HEK293T (cell line): ENCODE data around the gene KCTD14.

Source experiments
- CTCF ChIA-PET: fragments of 350-600 bp; formaldehyde crosslinking; extraction: SDS; loops from one replicate; lab custom pipeline; 2021; ENCODE audit warnings: antibody characterized with exemption, inconsistent platforms; lab: Yijun Ruan, JAX
- POLR2A ChIA-PET: fragments of 350-600 bp; formaldehyde crosslinking; extraction: SDS; loops from one replicate; lab custom pipeline; 2020; ENCODE audit warnings: antibody characterized with exemption, inconsistent platforms; lab: Yijun Ruan, JAX
- DNase-seq: peaks from one replicate; pipeline ENCODE4 v3.0.0; 2012; ENCODE audit warnings: mixed read lengths; ENCODE audit errors: extremely low spot score
- ARNT ChIP-seq: fragments of 450-650 bp; IDR thresholded peaks from 2 replicates; pipeline ENCODE4 v1.6.1; 2017; ENCODE audit warnings: mild to moderate bottlenecking
- BHLHE40 ChIP-seq: fragments of 450-650 bp; IDR thresholded peaks from 2 replicates; pipeline ENCODE4 v1.6.1; 2016; ENCODE audit warnings: mild to moderate bottlenecking, moderate library complexity, borderline replicate concordance
- CTBP1 ChIP-seq: fragments of 450-650 bp; IDR thresholded peaks from 2 replicates; pipeline ENCODE4 v1.6.1; 2016; ENCODE audit warnings: borderline replicate concordance
- ELF4 ChIP-seq: fragments of 450-650 bp; IDR thresholded peaks from 2 replicates; pipeline ENCODE4 v1.6.1; 2017; ENCODE audit warnings: antibody characterized with exemption
- FOXA1 ChIP-seq: fragments of 450-650 bp; IDR thresholded peaks from 2 replicates; pipeline ENCODE4 v1.6.1; 2016; ENCODE audit warnings: mild to moderate bottlenecking
- FOXK2 ChIP-seq: fragments of 450-650 bp; IDR thresholded peaks from 2 replicates; pipeline ENCODE4 v1.6.1; 2016; ENCODE audit warnings: mild to moderate bottlenecking
- FOXM1 ChIP-seq: fragments of 450-650 bp; IDR thresholded peaks from 2 replicates; pipeline ENCODE4 v1.6.1; 2017; ENCODE audit warnings: mild to moderate bottlenecking, borderline replicate concordance
- HDGF ChIP-seq: fragments of 450-650 bp; IDR thresholded peaks from 2 replicates; pipeline ENCODE4 v1.6.1; 2017; ENCODE audit warnings: antibody characterized with exemption, borderline replicate concordance
- L3MBTL2 ChIP-seq: fragments of 450-650 bp; conservative IDR thresholded peaks from 2 replicates; pipeline ENCODE4 v1.6.1; 2016; ENCODE audit warnings: mild to moderate bottlenecking
- LEF1 ChIP-seq: fragments of 450-650 bp; IDR thresholded peaks from 2 replicates; pipeline ENCODE4 v1.6.1; 2017; ENCODE audit warnings: mild to moderate bottlenecking, borderline replicate concordance
- NFRKB ChIP-seq: fragments of 450-650 bp; IDR thresholded peaks from 2 replicates; pipeline ENCODE4 v1.6.1; 2016; ENCODE audit warnings: mild to moderate bottlenecking, moderate library complexity
- SP1 ChIP-seq: fragments of 450-650 bp; IDR thresholded peaks from 2 replicates; pipeline ENCODE4 v1.6.1; 2017
- SUZ12 ChIP-seq: fragments of 450-650 bp; IDR thresholded peaks from 2 replicates; pipeline ENCODE4 v1.6.1; 2016; ENCODE audit warnings: mild to moderate bottlenecking
- TARDBP ChIP-seq: fragments of 450-650 bp; IDR thresholded peaks from 2 replicates; pipeline ENCODE4 v1.6.1; 2016
- ZNF384 ChIP-seq: fragments of 450-650 bp; IDR thresholded peaks from 2 replicates; pipeline ENCODE4 v1.6.1; 2016
- TF ChIP-seq, protein P1 (sequence below): fragments of 450-650 bp; IDR thresholded peaks from 2 replicates; pipeline ENCODE4 v1.6.1; 2016

The KCTD14 gene

GRCh38 chr11:78027759-78028158 is 4.7 kb upstream of the KCTD14 start:
- POLR2A ChIA-PET: no interaction called here
- TF ChIP-seq BHLHE40: no peak
- TF ChIP-seq LEF1: no peak
- TF ChIP-seq SUZ12: no peak
- TF ChIP-seq SP1: no peak
- TF ChIP-seq CTBP1: no peak
- no peak for TF ChIP-seq FOXM1
- no peak for TF ChIP-seq TARDBP
- TF ChIP-seq, protein P1, sequence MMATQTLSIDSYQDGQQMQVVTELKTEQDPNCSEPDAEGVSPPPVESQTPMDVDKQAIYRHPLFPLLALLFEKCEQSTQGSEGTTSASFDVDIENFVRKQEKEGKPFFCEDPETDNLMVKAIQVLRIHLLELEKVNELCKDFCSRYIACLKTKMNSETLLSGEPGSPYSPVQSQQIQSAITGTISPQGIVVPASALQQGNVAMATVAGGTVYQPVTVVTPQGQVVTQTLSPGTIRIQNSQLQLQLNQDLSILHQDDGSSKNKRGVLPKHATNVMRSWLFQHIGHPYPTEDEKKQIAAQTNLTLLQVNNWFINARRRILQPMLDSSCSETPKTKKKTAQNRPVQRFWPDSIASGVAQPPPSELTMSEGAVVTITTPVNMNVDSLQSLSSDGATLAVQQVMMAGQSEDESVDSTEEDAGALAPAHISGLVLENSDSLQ: no peak
- no peak for TF ChIP-seq FOXA1
- no peak for TF ChIP-seq ARNT
- no peak for TF ChIP-seq FOXK2
- no peak for TF ChIP-seq NFRKB
- no peak for TF ChIP-seq L3MBTL2
- no peak for TF ChIP-seq ZNF384
- TF ChIP-seq HDGF: no peak
- CTCF ChIA-PET: no interaction called here
- no peak for DNase-seq

DNA sequence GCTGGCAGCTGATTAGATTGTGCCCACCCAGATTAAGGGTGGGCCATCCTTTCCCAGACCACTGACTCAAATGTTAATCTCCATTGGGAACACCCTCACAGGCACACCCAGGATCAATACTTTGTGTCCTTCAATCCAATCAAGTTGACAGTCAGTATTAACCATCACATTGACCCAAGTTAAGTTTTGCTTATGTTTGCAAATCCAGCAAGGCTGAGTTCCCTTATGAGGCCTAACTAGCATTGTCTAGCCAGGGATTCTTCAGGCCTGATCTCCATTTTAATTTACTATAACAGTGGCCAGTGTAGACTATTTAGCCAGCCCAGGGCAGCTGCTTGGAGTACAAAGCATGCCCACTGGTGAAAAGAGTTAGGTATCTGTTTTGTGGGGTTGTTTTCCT is 2.3 kb upstream of the KCTD14 start:
- ChIA-PET POLR2A (no interaction called here), CTCF (no interaction called here)

GRCh38 chr11:78023426-78023825 is 350 bp upstream of the KCTD14 start:
- TF ChIP-seq HDGF: no peak
- TF ChIP-seq ZNF384: no peak
- TF ChIP-seq FOXM1: no peak
- no peak for TF ChIP-seq NFRKB
- TF ChIP-seq SP1: no peak
- DNase-seq: no peak
- ChIA-PET CTCF (no interaction called here), POLR2A (no interaction called here)

More for the DNA sequence above, 2.3 kb upstream of the KCTD14 start:
- TF ChIP-seq TARDBP: no peak
- no peak for TF ChIP-seq FOXM1
- no peak for TF ChIP-seq ELF4
- TF ChIP-seq BHLHE40: no peak
- TF ChIP-seq ZNF384: no peak
- no peak for TF ChIP-seq LEF1
- TF ChIP-seq SUZ12: no peak
- no peak for TF ChIP-seq FOXA1
- no peak for TF ChIP-seq L3MBTL2
- DNase-seq: no peak

- no peak for DNase-seq
- POLR2A ChIA-PET: no interaction called here
- CTCF ChIA-PET: no interaction called here
- TF ChIP-seq, protein P1: no peak
- no peak for TF ChIP-seq FOXM1
- TF ChIP-seq SUZ12: no peak
- TF ChIP-seq L3MBTL2: no peak
- no peak for TF ChIP-seq ARNT
- TF ChIP-seq TARDBP: no peak
- TF ChIP-seq LEF1: no peak
- TF ChIP-seq FOXK2: no peak
- no peak for TF ChIP-seq HDGF
- TF ChIP-seq CTBP1: no peak
- TF ChIP-seq ZNF384: no peak
- TF ChIP-seq BHLHE40: no peak
- no peak for TF ChIP-seq FOXA1
- TF ChIP-seq SP1: no peak
- TF ChIP-seq ELF4: no peak
These were observed 1.5 kb downstream of the KCTD14 start for GRCh38 chr11:78021611-78022010.

- TF ChIP-seq ELF4: no peak
- no peak for TF ChIP-seq BHLHE40
- no peak for TF ChIP-seq FOXA1
- no peak for TF ChIP-seq TARDBP
- TF ChIP-seq SUZ12: no peak
- no peak for TF ChIP-seq NFRKB
- TF ChIP-seq LEF1: no peak
- TF ChIP-seq CTBP1: no peak
- no peak for TF ChIP-seq HDGF
- no peak for TF ChIP-seq L3MBTL2
- TF ChIP-seq ARNT: no peak
- TF ChIP-seq FOXM1: no peak
- TF ChIP-seq, protein P1: no peak
- TF ChIP-seq SP1: no peak
- no peak for TF ChIP-seq FOXK2
- TF ChIP-seq ZNF384: no peak
- ChIA-PET CTCF (no interaction called here), POLR2A (interaction anchor here (1.3 kb wide), 1 partner anchor 25 kb away, joined by 5 read pairs; the partner anchor contains the start of gene INTS4)
- no peak for DNase-seq
These were observed 2.8 kb downstream of the KCTD14 start for GRCh38 chr11:78020246-78020645.

DNA sequence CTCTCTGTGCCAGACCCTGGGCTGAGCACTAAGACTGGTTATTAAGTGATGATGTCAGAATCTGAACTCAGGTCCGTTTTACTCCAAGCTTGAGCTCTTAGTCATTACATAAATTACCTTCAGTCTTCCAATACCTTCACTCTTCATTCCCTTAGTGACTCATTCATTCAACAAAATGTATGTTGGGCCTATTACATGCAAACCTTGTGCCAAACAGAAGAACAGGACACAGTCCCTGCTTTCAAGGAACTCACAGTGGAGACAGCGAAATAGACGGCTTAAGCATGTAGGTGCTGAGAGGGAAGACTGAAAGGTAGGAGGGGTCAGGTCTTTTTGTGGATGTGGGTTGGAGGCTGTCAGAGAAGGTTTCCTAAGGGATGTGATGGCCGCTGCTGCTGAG is 3.3 kb downstream of the KCTD14 start:
- no peak for DNase-seq
- TF ChIP-seq, protein P1: no peak
- TF ChIP-seq CTBP1: no peak
- no peak for TF ChIP-seq FOXM1
- ChIA-PET CTCF (no interaction called here), POLR2A (interaction anchor here (1.3 kb wide), 1 partner anchor 25 kb away, joined by 5 read pairs; the partner anchor contains the start of gene INTS4)
